DND-41 (cell line): ENCODE measurements around the gene RPL41.

ENCODE experiments used
- ATAC-seq: fragments of 200-7000 bp; cut with Tn5 transposase; 3 replicates; pipeline ENCODE4 v1.9.1; 2021; ENCODE audit warnings: low read depth; ENCODE audit not compliant: insufficient read depth
- DNase-seq: peaks from one replicate; pipeline ENCODE4 v3.0.0-alpha.2; 2020
- H2AFZ ChIP-seq: 2 replicates; pipeline ENCODE4 v1.6.0; 2012; ENCODE audit warnings: low read depth, low read length
- H3K27ac ChIP-seq: 2 replicates; pipeline ENCODE4 v1.5.1; 2012; ENCODE audit warnings: low read length, inconsistent platforms
- H3K27me3 ChIP-seq: fragments of 200-600 bp; sonication (generic); 2 replicates; pipeline ENCODE4 v1.6.0; 2012; ENCODE audit warnings: low read length, mild to moderate bottlenecking, inconsistent platforms; ENCODE audit not compliant: insufficient read depth, poor library complexity
- H3K36me3 ChIP-seq: 2 replicates; pipeline ENCODE4 v1.5.1; 2012; ENCODE audit warnings: low read length, inconsistent platforms; ENCODE audit not compliant: insufficient read depth
- H3K4me1 ChIP-seq: 2 replicates; pipeline ENCODE4 v1.5.1; 2012; ENCODE audit warnings: mild to moderate bottlenecking, low read length; ENCODE audit not compliant: insufficient read depth
- H3K4me2 ChIP-seq: 2 replicates; pipeline ENCODE4 v1.6.0; 2012; ENCODE audit warnings: mild to moderate bottlenecking, moderate library complexity, low read length, inconsistent platforms; ENCODE audit not compliant: insufficient read depth
- H3K4me3 ChIP-seq, 2 experiments: fragments of 200-600 bp in 1 of 2; shearing (Covaris generic) in 1 of 2; 2 replicates each; pipeline ENCODE4 v1.5.1; 2012 to 2016; ENCODE audit warnings: inconsistent platforms in 2 of 2, low read length in 2 of 2, mild to moderate bottlenecking in 2 of 2, low read depth in 1 of 2, moderate library complexity in 1 of 2
- H3K79me2 ChIP-seq: 2 replicates; pipeline ENCODE4 v1.6.0; 2012; ENCODE audit warnings: low read length, inconsistent platforms; ENCODE audit not compliant: insufficient read depth
- H3K9ac ChIP-seq: 2 replicates; pipeline ENCODE4 v1.6.0; 2012; ENCODE audit warnings: low read depth, mild to moderate bottlenecking, inconsistent platforms, low read length, moderate library complexity
- H3K9me3 ChIP-seq: 2 replicates; pipeline ENCODE4 v1.5.1; 2012; ENCODE audit warnings: low read length, moderate library complexity, mild to moderate bottlenecking, inconsistent platforms; ENCODE audit not compliant: insufficient read depth, severe bottlenecking
- H4K20me1 ChIP-seq: 2 replicates; pipeline ENCODE4 v1.6.0; 2012; ENCODE audit warnings: low read length; ENCODE audit not compliant: insufficient read depth
- CTCF ChIP-seq: IDR thresholded peaks from 2 replicates; pipeline ENCODE4 v1.5.1; 2012; ENCODE audit warnings: borderline replicate concordance, low read length, moderate library complexity, mild to moderate bottlenecking; ENCODE audit not compliant: poor library complexity, severe bottlenecking; ENCODE audit errors: extremely low read depth
- EZH2 ChIP-seq: IDR thresholded peaks from 3 replicates; pipeline ENCODE4 v1.6.1; 2012; ENCODE audit warnings: borderline replicate concordance, low read depth, mild to moderate bottlenecking, moderate library complexity, low read length, inconsistent platforms; ENCODE audit not compliant: severe bottlenecking

Gene RPL41

GRCh38 chr12:56124133-56124532 lies 7.7 kb downstream of the RPL41 start:
- Histone ChIP-seq H3K27me3 (no peaks in the 10 kb centered on the region), H3K9me3 (no peaks in the 10 kb centered on the region), H3K4me3 (no peak overlapping the region), H3K4me2 (no peak overlapping the region), H3K36me3 (peaks cover 41% of the 10 kb centered on the region), H3K79me2 (peaks cover 53% of the 10 kb centered on the region), H3K27ac (no peak overlapping the region), H3K4me1 (peaks cover 56% of the 10 kb centered on the region), H4K20me1 (no peaks in the 10 kb centered on the region), H3K9ac (no peak overlapping the region), H2AFZ (no peak overlapping the region)
- TF ChIP-seq CTCF = no peak
- TF ChIP-seq EZH2 = no peak
- DNase-seq (no peak), ATAC-seq (no peak)

- TF ChIP-seq CTCF (no peak), EZH2 (no peak)
- Histone ChIP-seq H3K4me1 (peaks cover 57% of the 10 kb centered on the region), H3K27me3 (no peaks in the 10 kb centered on the region), H3K36me3 (peaks cover 35% of the 10 kb centered on the region), H4K20me1 (no peaks in the 10 kb centered on the region), H3K9me3 (peaks cover 6% of the 10 kb centered on the region), H3K4me3 (peak overlapping the region in 1 of 2 experiments; percentile 48; a peak in 2 of 4 replicates), H3K4me2 (peak overlapping the region; percentile 90), H3K27ac (peak overlapping the region; percentile 61), H3K9ac (peak overlapping the region; percentile 51), H2AFZ (peak overlapping the region; percentile 67; the same call in 1 of the 2 replicates), H3K79me2 (peaks cover 43% of the 10 kb centered on the region)
- DNase-seq (no peak), ATAC-seq (no peak)
Observed at GRCh38 chr12:56126732-56127239, 10.4 kb downstream of the RPL41 start.

GRCh38 chr12:56127485-56127887 lies 11.1 kb downstream of the RPL41 start:
- Histone ChIP-seq H3K27ac (peak overlapping the region; percentile 61), H3K4me2 (peak overlapping the region; percentile 90), H2AFZ (peak overlapping the region; percentile 67), H3K79me2 (peaks cover 36% of the 10 kb centered on the region), H3K9me3 (peaks cover 6% of the 10 kb centered on the region), H3K36me3 (peaks cover 35% of the 10 kb centered on the region), H3K4me3 (peak overlapping the region; percentile 10 to 48; a peak in 3 of 4 replicates), H4K20me1 (no peaks in the 10 kb centered on the region), H3K4me1 (peaks cover 57% of the 10 kb centered on the region), H3K27me3 (no peaks in the 10 kb centered on the region), H3K9ac (peak overlapping the region; percentile 51)
- no peak for ATAC-seq
- no peak for TF ChIP-seq EZH2
- TF ChIP-seq CTCF = no peak
- DNase-seq = no peak
